ENCODE measurements around the gene NR1D1.

- TF ChIP-seq POLR2A (IDR thresholded peaks at IDR 0.05; ENCODE audit: low read depth, low read length), result no peak
- no peak for TF ChIP-seq TAF1 (IDR thresholded peaks at IDR 0.05; ENCODE audit: borderline replicate concordance, low read depth, low read length)
- no peak for TF ChIP-seq POLR2AphosphoS5 (IDR thresholded peaks at IDR 0.05; ENCODE audit: low read depth, low read length)
These were observed 9.9 kb downstream of the NR1D1 start for GRCh38 chr17:40090237-40091119.
